Thymus (tissue), 11 donors: ENCODE results near the gene PROC. TPM values are rescaled to one million over a fixed set of nuclear protein-coding genes. Genes with fewer than 3 reads are reported as not detected.
A peak's percentile ranks its signal among the peaks of the same experiment; 100 is the strongest.

ENCODE experiments used
- DNase-seq, 9 donors: peaks; one replicate each; pipeline ENCODE4 v3.0.0-alpha.2; 2013; ENCODE audit warnings: low spot score in 9 of 9, low read depth in 6 of 9, missing footprints in 1 of 9
- H3K27ac ChIP-seq, 2 donors: one replicate each; pipeline ENCODE4 v1.5.1; 2013; ENCODE audit warnings: control low read depth in 1 of 2, low read depth in 1 of 2, low read length in 1 of 2, mild to moderate bottlenecking in 1 of 2, moderate library complexity in 1 of 2
- H3K27me3 ChIP-seq, 2 donors: one replicate each; pipeline ENCODE4 v1.5.1; 2013; ENCODE audit warnings: low read length in 1 of 2; ENCODE audit not compliant: control insufficient read depth in 2 of 2, insufficient read depth in 1 of 2
- H3K36me3 ChIP-seq, 2 donors: one replicate each; pipeline ENCODE4 v1.5.1; 2013; ENCODE audit warnings: low read length in 1 of 2, mild to moderate bottlenecking in 1 of 2, moderate library complexity in 1 of 2; ENCODE audit not compliant: control insufficient read depth in 2 of 2, insufficient read depth in 2 of 2
- H3K4me1 ChIP-seq, 2 donors: one replicate each; pipeline ENCODE4 v1.5.1; 2013; ENCODE audit warnings: low read length in 2 of 2; ENCODE audit not compliant: control insufficient read depth in 2 of 2, insufficient read depth in 2 of 2
- H3K4me3 ChIP-seq, 2 donors: one replicate each; pipeline ENCODE4 v1.5.1; 2013; ENCODE audit warnings: low read length in 2 of 2, control low read depth in 1 of 2, mild to moderate bottlenecking in 1 of 2
- H3K9me3 ChIP-seq, 2 donors: one replicate each; pipeline ENCODE4 v1.5.1; 2013; ENCODE audit warnings: low read length in 1 of 2, mild to moderate bottlenecking in 1 of 2; ENCODE audit not compliant: control insufficient read depth in 2 of 2, insufficient read depth in 1 of 2
- WGBS: extraction: QIAGEN DNeasy Blood & Tissue Kit; methylation state at CpG from one replicate; pipeline ENCODE4 v1.1.7; 2013; 5-methylcytosine and 5-hydroxymethylcytosine counted together
- polyA plus RNA-seq: library from polyadenylated mRNA; stranded (reverse); fragments of 200-250 nt; gene quantifications from one replicate; pipeline ENCODE4 v1.2.3, GENCODE V29; 2013
- total RNA-seq: library from RNA; stranded (reverse); fragments of 120-200 nt; gene quantifications from one replicate; pipeline ENCODE4 v1.2.4, GENCODE V29; 2013
- donor health status: healthy.

PROC gene
- total and polyA plus RNA-seq, 2 donors: 0.71 to 2.5 TPM

DNA sequence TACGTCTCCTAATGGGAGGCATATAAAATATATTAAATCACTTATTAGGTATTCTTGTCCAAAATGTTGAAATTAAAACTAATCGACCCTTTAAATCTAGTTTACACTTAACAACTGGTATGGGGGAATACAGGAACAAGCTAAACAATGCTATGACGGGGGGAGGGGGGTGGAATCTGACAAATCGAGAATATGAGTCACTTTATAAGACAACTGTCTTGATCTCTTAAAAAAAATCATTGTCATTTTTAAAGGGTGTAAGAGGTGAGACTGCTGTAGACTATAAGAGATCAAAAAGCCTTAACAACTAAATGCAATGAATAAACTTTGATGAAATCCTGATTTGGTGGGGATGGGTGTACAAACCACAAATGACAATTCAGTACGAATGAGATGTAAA lies 36.5 kb upstream of the PROC start:
- no peak overlapping the region for H3K4me3 ChIP-seq
- DNase-seq: no peak
- peaks cover 1 to 3% of the 10 kb centered on the region in 2 donors for H3K36me3 ChIP-seq
- no peak overlapping the region for H3K27ac ChIP-seq
- peaks cover 2 to 4% of the 10 kb centered on the region in 2 donors for H3K4me1 ChIP-seq
- 89% methylated on average over 5 of the region's 5 CpGs for WGBS
- H3K27me3 ChIP-seq: no peaks in the 10 kb centered on the region
- H3K9me3 ChIP-seq: peaks cover 0 to 1% of the 10 kb centered on the region in 2 donors

DNA sequence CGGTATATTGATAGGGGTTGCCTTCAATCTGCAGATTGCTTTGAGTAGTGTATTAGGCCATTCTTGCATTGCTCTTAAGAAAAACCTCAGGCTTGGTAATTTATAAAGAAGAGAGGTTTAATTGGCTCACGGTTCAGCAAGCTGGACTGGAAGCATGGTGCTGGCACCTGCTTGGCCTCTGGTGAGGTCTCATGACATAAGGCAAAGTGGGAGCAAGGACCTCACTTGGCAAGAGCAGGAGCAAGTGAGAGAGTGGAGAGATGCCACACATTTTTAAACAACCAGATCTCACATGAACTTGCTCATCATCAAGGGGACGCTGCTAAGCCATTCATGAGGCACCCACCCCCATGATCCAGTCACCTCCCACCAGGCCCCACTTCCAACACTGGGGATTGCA lies 35.4 kb upstream of the PROC start:
- H3K4me3 ChIP-seq: no peak overlapping the region
- H3K36me3 ChIP-seq: peaks cover 0 to 3% of the 10 kb centered on the region in 2 donors
- 95% methylated on average over 3 of the region's 3 CpGs for WGBS
- DNase-seq: no peak
- peaks cover 2 to 4% of the 10 kb centered on the region in 2 donors for H3K4me1 ChIP-seq
- no peaks in the 10 kb centered on the region for H3K9me3 ChIP-seq
- no peak overlapping the region for H3K27ac ChIP-seq
- no peaks in the 10 kb centered on the region for H3K27me3 ChIP-seq

DNA sequence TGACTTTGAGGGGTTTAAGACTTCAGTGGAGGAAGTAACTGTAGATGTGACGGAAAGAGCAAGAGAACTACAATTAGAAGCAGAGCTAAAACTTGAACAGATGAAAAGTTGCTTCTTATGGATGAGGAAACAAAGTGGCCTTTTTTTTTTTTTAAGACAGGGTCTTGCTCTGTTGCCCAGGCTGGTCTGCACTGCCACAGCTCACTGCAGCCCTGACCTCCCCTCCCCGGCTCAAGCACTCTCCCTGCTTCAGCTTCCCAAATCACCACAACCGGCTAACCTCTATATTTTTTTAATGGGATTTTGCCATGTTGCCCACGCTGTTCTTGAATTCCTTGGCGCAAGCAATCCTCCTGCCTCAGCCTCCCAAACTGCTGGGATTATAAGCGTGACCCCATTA lies 33.7 kb upstream of the PROC start:
- WGBS: 96% methylated on average over 6 of the region's 6 CpGs
- no peaks in the 10 kb centered on the region for H3K9me3 ChIP-seq
- peaks cover 0 to 3% of the 10 kb centered on the region in 2 donors for H3K36me3 ChIP-seq
- H3K4me3 ChIP-seq: no peak overlapping the region
- DNase-seq: no peak
- no peak overlapping the region for H3K27ac ChIP-seq
- peaks cover 8 to 16% of the 10 kb centered on the region in 2 donors for H3K4me1 ChIP-seq
- H3K27me3 ChIP-seq: no peaks in the 10 kb centered on the region

DNA sequence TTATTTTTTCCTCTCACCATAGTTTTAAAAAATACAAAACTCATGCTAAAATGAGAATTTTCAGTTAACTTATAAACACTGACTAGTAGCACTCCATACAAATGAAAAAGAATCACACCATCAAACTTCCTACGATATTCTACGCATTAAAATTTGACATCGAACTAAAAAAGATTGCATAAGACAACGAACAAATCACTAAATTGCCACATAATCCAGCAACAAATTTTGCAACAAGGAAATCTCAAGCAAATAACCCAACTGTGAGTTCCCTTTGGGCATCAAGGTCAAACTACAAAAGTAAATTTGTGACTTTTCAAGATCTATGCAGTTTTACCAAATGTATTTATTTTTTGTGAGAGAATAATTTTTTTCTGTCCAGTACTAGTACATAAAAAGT lies 32.0 kb upstream of the PROC start:
- H3K9me3 ChIP-seq: no peaks in the 10 kb centered on the region
- peaks cover 19 to 32% of the 10 kb centered on the region in 2 donors for H3K4me1 ChIP-seq
- no peak overlapping the region for H3K27ac ChIP-seq
- H3K4me3 ChIP-seq: no peak overlapping the region
- no peaks in the 10 kb centered on the region for H3K27me3 ChIP-seq
- WGBS: 91% methylated on average over 4 of the region's 4 CpGs
- no peak for DNase-seq
- H3K36me3 ChIP-seq: peaks cover 0 to 3% of the 10 kb centered on the region in 2 donors

DNA sequence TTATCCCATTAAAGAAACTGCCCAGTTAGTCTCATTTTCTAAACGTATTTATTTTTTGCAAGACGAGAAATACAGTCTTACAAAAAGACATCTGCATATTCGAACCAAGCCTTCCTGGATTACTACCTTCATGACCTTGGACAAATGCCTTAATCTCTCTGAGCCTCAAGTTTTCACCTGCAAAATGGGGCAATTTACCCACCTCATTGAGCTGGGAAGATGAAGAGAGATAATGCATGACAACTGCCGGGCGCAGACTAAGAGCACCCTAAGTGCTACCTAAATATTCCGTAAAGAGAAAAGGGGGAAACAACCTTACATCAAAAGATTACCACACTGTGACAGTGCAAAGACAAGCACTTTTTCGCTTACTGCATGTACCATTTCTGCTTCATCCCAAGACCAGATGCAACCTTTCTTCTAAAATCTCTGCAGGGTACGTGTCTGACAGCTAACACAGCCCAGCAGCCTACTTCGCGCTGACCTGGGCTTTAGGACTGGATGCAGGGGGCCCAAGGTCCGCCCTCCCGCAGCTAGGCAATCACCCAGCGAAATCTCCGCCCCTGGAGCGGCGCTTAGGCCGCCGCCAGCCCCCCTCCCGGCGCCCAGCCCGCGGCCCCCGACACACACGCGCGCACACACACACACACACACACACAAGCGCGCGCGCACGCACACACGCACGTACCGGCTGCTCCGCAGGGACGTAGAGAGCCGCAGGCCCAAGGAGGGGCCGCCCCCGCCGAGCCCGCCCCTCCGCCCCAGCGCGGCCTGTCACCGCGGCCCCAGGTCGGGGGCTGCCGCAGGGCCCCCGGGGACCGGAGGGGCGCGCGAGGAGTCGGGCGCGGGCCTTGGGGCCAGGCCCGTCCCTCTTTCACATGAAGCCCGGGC lies 31.2 kb upstream of the PROC start:
- DNase-seq: peak; percentile 44 to 93 (median 81)
- H3K4me1 ChIP-seq: peaks cover 19 to 32% of the 10 kb centered on the region in 2 donors
- H3K27me3 ChIP-seq: no peaks in the 10 kb centered on the region
- H3K27ac ChIP-seq: peak overlapping the region; percentile 99 to 100
- WGBS: 2% methylated on average over 56 of the region's 58 CpGs
- peak overlapping the region; percentile 69 to 95 for H3K4me3 ChIP-seq
- H3K9me3 ChIP-seq: no peaks in the 10 kb centered on the region
- H3K36me3 ChIP-seq: peaks cover 0 to 3% of the 10 kb centered on the region in 2 donors

DNA sequence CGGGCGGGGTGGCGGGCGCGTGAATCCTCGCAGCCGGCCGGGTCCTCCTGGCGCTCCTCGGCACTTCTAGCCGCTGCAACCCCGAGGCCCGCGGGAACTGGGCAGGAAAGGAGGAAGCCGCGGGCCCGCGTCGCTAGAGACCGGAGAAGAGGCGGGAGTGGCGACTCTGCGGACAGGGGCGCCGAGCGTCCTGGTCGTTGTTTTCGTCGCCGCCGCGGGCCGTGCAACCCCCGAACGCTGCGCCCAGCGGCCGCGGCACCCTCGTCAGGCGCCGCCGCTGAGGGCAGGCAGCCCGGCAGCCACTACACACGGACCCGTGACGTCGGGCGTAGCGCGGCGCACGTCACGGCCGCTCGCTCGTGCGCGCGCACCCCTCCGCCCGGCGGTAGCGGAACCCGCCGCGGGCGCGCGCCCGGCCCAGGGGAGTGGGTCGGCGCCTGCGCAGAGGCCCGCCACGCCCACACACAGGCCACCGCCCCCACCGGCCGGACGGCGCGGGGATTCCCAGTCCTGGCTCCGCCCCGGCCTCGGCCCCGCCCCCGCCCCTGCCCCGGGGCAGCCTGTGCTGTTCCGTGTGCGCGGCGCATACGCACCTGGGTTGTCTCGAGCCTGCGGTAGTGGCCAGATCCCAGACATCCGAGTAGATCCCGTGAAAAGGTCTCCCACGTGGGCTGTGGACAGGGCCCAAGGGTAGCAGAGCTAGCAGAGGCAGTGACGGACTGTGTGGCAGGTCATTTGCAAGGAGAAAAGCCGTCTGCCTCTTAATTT lies 30.4 kb upstream of the PROC start, which contains the start of gene MAP3K2:
Gene MAP3K2 (minus strand): TSS at position 321 of the 768 bp plus-strand sequence. CDS start 44,846 bp downstream, outside the sequence.
- Histone ChIP-seq H3K27me3 (no peaks in the 10 kb centered on the region), H3K9me3 (no peaks in the 10 kb centered on the region), H3K4me3 (peak within 1 kb of the TSS; percentile 69 to 95), H3K36me3 (peaks cover 0 to 3% of the 10 kb centered on the region in 2 donors), H3K27ac (peak within 1 kb of the TSS; percentile 99 to 100), H3K4me1 (peaks cover 19 to 36% of the 10 kb centered on the region in 2 donors)
- DNase-seq: peak; percentile 65 to 95 (median 90)
- under 1% methylated on average over 100 of the region's 100 CpGs for WGBS

DNA sequence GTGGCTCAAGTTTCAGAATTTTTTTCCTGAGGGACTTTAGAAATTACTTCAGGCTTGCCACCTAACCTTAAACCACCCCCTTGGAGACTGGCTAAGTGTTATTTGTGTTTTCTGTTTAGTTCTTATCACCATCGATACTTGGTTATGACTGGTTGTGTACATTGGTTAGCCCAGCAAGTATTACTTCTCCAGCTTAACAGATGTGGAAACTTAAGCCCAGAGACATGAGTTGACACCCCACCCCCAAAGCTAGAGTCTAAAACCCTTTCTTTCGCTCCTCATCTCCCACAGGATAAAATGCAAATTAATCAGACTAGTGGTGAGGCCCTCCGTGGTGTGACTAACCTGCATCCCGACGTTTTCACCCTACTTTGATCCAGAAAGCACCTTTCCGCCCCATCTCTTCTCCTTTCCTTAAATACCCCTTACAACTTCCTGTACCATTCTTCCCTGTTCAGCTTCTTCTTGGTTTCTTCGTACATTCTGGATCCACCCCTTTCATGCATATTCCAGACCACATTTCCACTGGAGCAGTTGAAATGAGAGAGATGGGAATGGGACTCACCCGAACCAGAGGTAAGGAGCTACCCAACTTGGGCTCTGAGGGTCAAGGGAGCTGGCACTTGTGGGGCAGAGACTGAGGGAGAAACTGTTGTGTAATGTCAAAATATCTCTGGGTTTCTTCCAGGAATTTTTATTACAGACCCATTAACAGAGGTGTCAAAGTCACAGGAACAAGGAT lies 29.6 kb upstream of the PROC start:
- H3K4me3 ChIP-seq: peak overlapping the region; percentile 48 to 50
- 76% methylated on average over 8 of the region's 8 CpGs for whole genome bisulfite sequencing
- no peak for DNase-seq
- H3K9me3 ChIP-seq: no peaks in the 10 kb centered on the region
- H3K27me3 ChIP-seq: no peaks in the 10 kb centered on the region
- peaks cover 0 to 3% of the 10 kb centered on the region in 2 donors for H3K36me3 ChIP-seq
- H3K27ac ChIP-seq: peak overlapping the region; percentile 95 to 99
- peaks cover 19 to 37% of the 10 kb centered on the region in 2 donors for H3K4me1 ChIP-seq

DNA sequence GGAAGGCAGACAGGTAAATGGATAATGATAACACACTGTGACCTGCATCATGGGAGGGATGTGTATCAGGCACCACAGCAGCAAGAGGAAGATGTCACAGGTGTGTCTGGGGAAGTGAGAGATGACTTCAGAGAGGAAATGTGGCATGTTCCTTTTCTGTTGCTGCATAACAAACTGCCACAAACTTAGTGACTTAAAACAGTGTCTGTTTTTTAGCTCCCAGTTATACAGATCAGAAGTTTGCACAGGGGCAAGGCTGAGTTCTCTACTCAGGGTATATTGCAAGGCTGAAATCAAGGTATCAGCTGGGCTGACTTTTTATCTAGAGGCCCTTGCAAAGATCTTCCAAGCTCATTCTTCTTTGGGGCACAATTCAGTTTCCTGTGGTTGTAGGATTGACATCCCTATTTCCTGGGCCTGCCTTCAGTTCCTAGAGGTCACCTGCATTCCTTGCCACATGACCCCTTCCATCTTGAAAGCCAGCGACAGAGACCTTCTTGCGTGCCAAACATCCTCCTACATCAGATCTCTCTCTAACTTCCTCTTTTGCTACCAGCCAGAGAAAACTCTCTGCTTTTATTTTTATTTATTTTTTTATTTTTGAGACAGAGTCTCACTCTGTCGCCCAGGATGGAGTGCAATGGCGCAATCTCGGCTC lies 28.3 kb upstream of the PROC start:
- Histone ChIP-seq H3K36me3 (no peaks in the 10 kb centered on the region), H3K4me1 (peaks cover 15 to 37% of the 10 kb centered on the region in 2 donors), H3K27me3 (no peaks in the 10 kb centered on the region), H3K4me3 (no peak overlapping the region), H3K9me3 (peaks cover 0 to 1% of the 10 kb centered on the region in 2 donors), H3K27ac (peak overlapping the region; percentile 91 to 98)
- DNase-seq: peak in 7 of 9 donors; percentile 34 to 85 (median 61)
- WGBS: 56% methylated on average over 5 of the region's 5 CpGs
